Neural cell (in vitro differentiated cells): ENCODE measurements around the gene DHRS12. TPM values are rescaled to one million over a fixed set of nuclear protein-coding genes. Genes with fewer than 3 reads are reported as not detected.

Experiments
- H2AFZ ChIP-seq: fragments of 200-600, 300-800 bp; sonication (generic), shearing (Covaris generic); 2 replicates; pipeline ENCODE4 v1.6.0; 2014; ENCODE audit warnings: low read depth, mild to moderate bottlenecking, antibody characterized with exemption, low read length, moderate library complexity
- H3F3A ChIP-seq: fragments of 200-600 bp; shearing (Covaris generic); 2 replicates; pipeline ENCODE4 v1.6.1; 2016; ENCODE audit warnings: mild to moderate bottlenecking, moderate library complexity, mixed read lengths, antibody characterized with exemption, low read length; ENCODE audit not compliant: insufficient read depth, poor library complexity, severe bottlenecking
- H3K27ac ChIP-seq: fragments of 200-600, 300-800 bp; sonication (generic), shearing (Covaris generic); 2 replicates; pipeline ENCODE4 v1.5.1; 2014; ENCODE audit warnings: mild to moderate bottlenecking, low read length, moderate library complexity
- H3K27me3 ChIP-seq: fragments of 300-800, 200-600 bp; sonication (generic), shearing (Covaris generic); 2 replicates; pipeline ENCODE4 v1.6.0; 2014; ENCODE audit warnings: mild to moderate bottlenecking, low read depth, low read length, moderate library complexity; ENCODE audit not compliant: insufficient read depth
- H3K36me3 ChIP-seq: fragments of 300-800, 200-600 bp; sonication (generic), shearing (Covaris generic); 2 replicates; pipeline ENCODE4 v1.5.1; 2014; ENCODE audit warnings: mild to moderate bottlenecking, antibody characterized with exemption, low read length, moderate library complexity; ENCODE audit not compliant: insufficient read depth
- H3K4me2 ChIP-seq: fragments of 300-800, 200-600 bp; sonication (generic), shearing (Covaris generic); 2 replicates; pipeline ENCODE4 v1.6.0; 2014; ENCODE audit warnings: mild to moderate bottlenecking, low read length
- H3K4me3 ChIP-seq: fragments of 300-800, 200-600 bp; sonication (generic), shearing (Covaris generic); 2 replicates; pipeline ENCODE4 v1.5.1; 2014; ENCODE audit warnings: mild to moderate bottlenecking, low read length, moderate library complexity
- H3K79me2 ChIP-seq: fragments of 200-600 bp; shearing (Covaris generic); replicated peaks from 2 replicates; pipeline ENCODE4 v1.6.0; 2014; ENCODE audit warnings: mild to moderate bottlenecking, low read length, moderate library complexity; ENCODE audit not compliant: insufficient read depth
- H3K9ac ChIP-seq: fragments of 300-800, 200-600 bp; sonication (generic), shearing (Covaris generic); 2 replicates; pipeline ENCODE4 v1.6.1; 2016; ENCODE audit warnings: mild to moderate bottlenecking, low read length, mixed read lengths
- H3K9me2 ChIP-seq: fragments of 200-600 bp; shearing (Covaris generic); 2 replicates; pipeline ENCODE4 v1.6.1; 2016; ENCODE audit warnings: mild to moderate bottlenecking, low read length, mixed read lengths; ENCODE audit not compliant: insufficient read depth
- H3K9me3 ChIP-seq: fragments of 200-600, 300-800 bp; sonication (generic), shearing (Covaris generic); 2 replicates; pipeline ENCODE4 v1.6.1; 2016; ENCODE audit warnings: mild to moderate bottlenecking, mixed run types, low read length, moderate library complexity, mixed read lengths
- H4K20me1 ChIP-seq: fragments of 200-600 bp; shearing (Covaris generic); 2 replicates; pipeline ENCODE4 v1.6.1; 2016; ENCODE audit warnings: mild to moderate bottlenecking, mixed run types; ENCODE audit not compliant: insufficient read depth
- CTCF ChIP-seq: fragments of 450-650 bp; IDR thresholded peaks from 2 replicates; pipeline ENCODE4 v1.5.1; 2014; ENCODE audit warnings: antibody characterized with exemption, mild to moderate bottlenecking, moderate library complexity; ENCODE audit not compliant: poor library complexity, severe bottlenecking
- EP300 ChIP-seq: fragments of 450-650 bp; conservative IDR thresholded peaks from 2 replicates; pipeline ENCODE4 v1.6.1; 2014; ENCODE audit warnings: antibody characterized with exemption, mild to moderate bottlenecking, moderate library complexity; ENCODE audit not compliant: poor library complexity, severe bottlenecking
- EZH2 ChIP-seq: fragments of 200-600, 300-800 bp; shearing (Covaris generic), sonication (generic); IDR thresholded peaks from 2 replicates; pipeline ENCODE4 v1.6.1; 2014; ENCODE audit warnings: antibody characterized with exemption, low read length, borderline replicate concordance, mild to moderate bottlenecking; ENCODE audit not compliant: insufficient read depth, poor library complexity, severe bottlenecking
- MXI1 ChIP-seq: fragments of 450-650 bp; conservative IDR thresholded peaks from 2 replicates; pipeline ENCODE4 v1.6.1; 2014; ENCODE audit warnings: antibody characterized with exemption, mild to moderate bottlenecking; ENCODE audit not compliant: poor library complexity, severe bottlenecking
- POLR2AphosphoS5 ChIP-seq: IDR thresholded peaks from 2 replicates; pipeline ENCODE4 v1.6.1; 2012
- RAD21 ChIP-seq: fragments of 450-650 bp; conservative IDR thresholded peaks from 2 replicates; pipeline ENCODE4 v1.6.1; 2014; ENCODE audit warnings: antibody characterized with exemption, mild to moderate bottlenecking, moderate library complexity
- REST ChIP-seq: IDR thresholded peaks from 2 replicates; pipeline ENCODE4 v1.6.1; 2012; ENCODE audit warnings: borderline replicate concordance
- SMC3 ChIP-seq: fragments of 450-650 bp; conservative IDR thresholded peaks from 2 replicates; pipeline ENCODE4 v1.6.1; 2014; ENCODE audit warnings: antibody characterized with exemption, mild to moderate bottlenecking, moderate library complexity; ENCODE audit not compliant: poor library complexity
- TAF1 ChIP-seq: IDR thresholded peaks from 2 replicates; pipeline ENCODE4 v1.6.1; 2012; ENCODE audit warnings: low read depth
- polyA plus RNA-seq: library from polyadenylated mRNA; depleted of rRNA; stranded (reverse); fragments of >200 nt; gene quantifications from 2 replicates; pipeline ENCODE4 v1.2.3, GENCODE V29; 2014

The DHRS12 gene
- polyA plus RNA-seq, 1 donor from 2014 or later = 4.4 TPM

DNA sequence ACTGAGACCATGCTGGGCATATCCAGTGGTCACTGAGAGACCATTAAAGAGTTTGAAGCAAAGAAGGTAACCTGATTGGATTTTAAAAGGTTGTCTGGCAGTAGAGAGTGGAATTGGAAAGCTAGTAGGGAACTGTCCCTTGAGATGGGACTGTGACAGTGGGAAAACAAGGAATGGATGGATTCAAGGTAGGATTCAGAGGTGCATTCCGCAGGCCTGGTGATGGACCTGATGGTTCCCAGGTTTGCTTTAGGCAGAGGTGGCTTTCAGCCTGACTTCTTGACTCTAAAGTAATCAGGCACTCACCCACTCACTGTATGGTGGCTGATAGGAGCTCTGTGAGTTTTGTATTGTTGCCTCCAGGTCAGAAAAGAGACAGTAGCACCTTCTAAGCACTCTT lies 73.0 kb downstream of the DHRS12 start (continued):
- TF ChIP-seq REST = no peak

DNA sequence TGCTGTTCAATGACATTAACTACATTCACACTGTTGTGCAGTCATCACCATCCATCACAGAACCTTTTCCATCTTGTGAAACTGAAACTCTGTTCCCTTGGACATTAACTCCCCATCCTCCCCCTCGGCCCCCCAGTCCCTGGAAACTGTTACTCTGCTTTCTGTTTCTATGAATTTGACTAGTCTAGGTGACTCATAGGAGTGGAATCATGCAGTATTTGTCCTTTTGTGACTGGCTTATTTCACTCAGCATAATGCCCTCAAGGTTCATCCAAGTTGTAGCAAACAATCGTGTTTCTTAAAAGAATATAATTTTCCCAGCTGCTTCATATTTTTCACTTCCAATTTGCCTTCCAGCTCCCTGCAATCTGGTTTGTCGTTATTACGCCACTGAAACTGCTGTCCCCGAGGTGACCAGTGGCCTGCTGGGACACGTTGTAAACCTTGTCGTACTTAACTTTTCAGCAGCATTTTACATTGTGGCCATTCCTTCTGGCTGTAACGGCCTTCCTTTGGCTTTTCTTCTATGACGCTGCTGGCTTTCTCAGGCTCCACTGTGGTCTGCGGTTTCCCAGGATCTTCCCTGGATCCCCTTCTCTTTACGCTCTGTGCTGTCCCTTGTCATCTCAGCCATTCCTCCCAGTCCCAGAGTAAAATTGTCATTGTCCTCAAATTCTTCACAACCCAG lies 74.0 kb downstream of the DHRS12 start:
- Histone ChIP-seq H3K9me2 (no peaks in the 10 kb centered on the region), H3K79me2 (no peaks in the 10 kb centered on the region), H4K20me1 (no peaks in the 10 kb centered on the region), H2AFZ (no peak overlapping the region), H3K36me3 (peaks cover 5% of the 10 kb centered on the region), H3K4me2 (no peak overlapping the region), H3F3A (no peaks in the 10 kb centered on the region), H3K9ac (no peak overlapping the region), H3K4me3 (no peak overlapping the region), H3K27me3 (no peaks in the 10 kb centered on the region), H3K27ac (no peak overlapping the region), H3K9me3 (no peaks in the 10 kb centered on the region)
- TF ChIP-seq REST (no peak), MXI1 (no peak), TAF1 (no peak), EZH2 (no peak), SMC3 (no peak), EP300 (no peak), POLR2AphosphoS5 (no peak), CTCF (no peak), RAD21 (no peak)
